Ureter (tissue), 1 donor: ENCODE results near the gene HYAL4. TPM values are rescaled to one million over a fixed set of nuclear protein-coding genes. Genes with fewer than 3 reads are reported as not detected.

ENCODE experiments used
- DNase-seq: peaks from one replicate; pipeline ENCODE4 v3.0.0-alpha.2; 2020; ENCODE audit warnings: low spot score
- total RNA-seq: library from RNA; stranded (reverse); gene quantifications from one replicate; pipeline ENCODE4 v1.2.4, GENCODE V29; 2023
- donor health status: DM: yes; HTN: yes; CAD: no.

Gene HYAL4
- total RNA-seq, 1 donor from 2014 or later = 0.23 TPM

DNA sequence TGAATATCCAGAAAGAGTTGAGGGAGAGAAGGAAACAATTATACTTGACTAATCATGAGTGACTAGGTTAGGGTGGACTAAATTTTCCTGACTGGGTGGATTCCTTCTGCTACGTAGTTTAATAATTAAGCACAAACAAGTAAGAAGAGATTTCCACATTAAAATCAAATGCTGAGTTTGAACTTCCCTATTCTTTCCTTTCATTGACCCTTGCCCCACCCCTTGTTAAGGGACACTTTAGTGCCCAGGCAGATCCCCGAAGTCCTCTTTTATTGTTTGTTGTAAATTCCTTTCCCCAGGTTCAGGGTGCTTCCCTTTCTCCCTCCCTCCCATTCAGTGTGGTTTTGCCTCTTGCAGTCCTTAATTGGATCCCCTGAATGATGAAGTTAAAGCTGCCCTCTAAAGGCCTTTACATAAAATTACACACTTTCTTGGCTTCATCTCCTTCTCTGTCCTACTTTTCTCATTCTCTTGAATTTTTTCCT, 71.3 kb downstream of the HYAL4 start:
- DNase-seq = no peak

DNA sequence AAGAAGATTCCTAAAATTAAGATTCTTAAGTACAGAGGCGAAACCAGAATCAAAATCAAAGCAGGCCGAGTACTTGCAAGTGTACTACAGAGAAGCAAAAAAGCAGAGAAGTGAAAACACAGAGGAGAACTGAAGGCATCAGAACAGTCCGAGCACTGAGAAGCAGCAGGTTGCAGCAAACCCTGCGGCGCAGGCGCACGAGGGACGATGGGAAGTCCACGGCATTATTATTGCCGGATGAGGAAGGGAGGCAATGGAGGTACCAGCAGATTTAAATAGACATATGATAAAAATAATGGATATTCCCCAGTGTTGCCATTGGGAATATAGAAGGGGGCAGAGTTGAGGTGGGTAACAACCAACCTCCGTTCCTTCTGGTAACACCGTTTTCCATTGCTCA, 72.9 kb downstream of the HYAL4 start:
- DNase-seq = no peak

DNA sequence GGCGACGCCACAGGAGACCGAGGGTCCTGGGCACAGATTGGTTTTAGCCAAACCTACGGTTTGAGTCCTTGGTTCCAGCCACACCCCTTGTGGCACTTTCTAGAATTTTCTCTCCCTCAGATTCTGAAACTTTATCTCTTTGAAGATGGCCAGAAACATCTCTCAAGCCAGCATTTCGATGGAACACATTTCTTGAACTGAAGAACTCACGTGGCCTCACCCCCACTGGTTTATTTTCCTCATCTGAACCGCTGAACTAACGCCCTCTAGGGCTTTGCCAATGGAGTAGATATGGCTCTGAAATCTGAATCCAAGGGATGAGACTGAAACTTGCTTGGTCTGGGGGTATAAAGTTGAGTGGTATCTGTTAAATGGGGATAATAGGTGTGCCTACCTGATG, 73.3 kb downstream of the HYAL4 start:
- no peak for DNase-seq

DNA sequence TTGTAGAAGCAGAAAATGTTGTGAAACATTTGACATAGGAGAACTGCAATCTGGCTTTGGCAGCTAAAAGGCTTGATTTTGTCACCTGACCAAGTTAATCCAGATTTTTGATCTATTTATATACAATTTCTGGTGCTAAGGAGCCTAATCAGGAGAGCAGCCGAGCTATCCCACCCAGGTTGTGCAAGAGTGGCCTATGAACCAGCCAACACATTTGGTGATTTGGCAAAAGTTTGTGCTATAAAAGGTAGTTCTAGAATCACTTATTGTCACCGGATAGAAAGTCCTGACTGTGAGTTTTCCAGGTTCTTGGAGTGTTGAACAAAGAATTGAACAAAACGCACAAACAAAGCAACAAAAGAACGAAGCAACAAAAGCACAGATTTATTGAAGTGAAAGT, 78.6 kb downstream of the HYAL4 start:
- DNase-seq = no peak

DNA sequence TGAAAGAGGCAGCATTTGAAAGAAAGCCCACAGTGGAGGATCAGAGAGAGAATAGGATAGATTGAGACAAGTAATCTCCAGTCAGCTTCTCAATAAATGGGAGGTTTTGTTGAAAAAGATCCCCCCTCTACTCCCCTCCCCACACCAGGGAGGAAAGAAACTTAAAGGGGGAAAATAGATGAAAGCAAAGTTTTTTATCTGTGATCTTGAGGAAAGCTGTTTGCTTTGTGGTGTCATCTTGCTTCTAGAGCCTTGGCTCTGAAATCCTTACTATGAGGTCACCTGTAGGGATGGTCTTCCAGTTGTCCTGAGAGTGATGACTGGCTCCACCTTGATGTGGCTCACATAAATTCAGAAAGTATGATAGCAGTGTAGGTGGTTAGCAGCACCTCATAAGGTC, 80.0 kb downstream of the HYAL4 start, which contains the start of gene SPAM1:
SPAM1 (plus strand) TSS at position 301 of the 400 bp plus-strand sequence. CDS start 28,330 bp downstream, outside the sequence.
- DNase-seq = no peak

Other genes with a start within 250 kb of the HYAL4 start
- not detected for gene ASB15, start 243.3 kb upstream of the HYAL4 start, total RNA-seq
- gene LMOD2, start 189.3 kb upstream of the HYAL4 start, total RNA-seq = 0.47 TPM
- 59.4 TPM for gene WASL, start 96.2 kb upstream of the HYAL4 start, total RNA-seq
- gene SPAM1, start 80.1 kb downstream of the HYAL4 start, total RNA-seq = not detected
- gene TMEM229A, start 187.9 kb downstream of the HYAL4 start, total RNA-seq = 0.42 TPM